GM18498 (cell line): ENCODE data around the gene RAB8B.
"Not testable (repeated sequence)": the region's sequence is repeated elsewhere in the genome, so short reads cannot be mapped to it uniquely, and the experiment has no call there.

ENCODE experiments used
- ATAC-seq: cut with Tn5 transposase; IDR thresholded peaks from one replicate; pipeline ENCODE4 v1.9.1; 2021; ENCODE audit warnings: mild to moderate bottlenecking, moderate library complexity; ENCODE audit not compliant: unreplicated experiment

Gene RAB8B

GRCh38 chr15:63233667-63234423, 44.4 kb downstream of the RAB8B start:
- ATAC-seq = no peak

GRCh38 chr15:63234451-63234870, 45.1 kb downstream of the RAB8B start:
- ATAC-seq = no peak

- no peak for ATAC-seq
Measured at GRCh38 chr15:63236272-63236671, 46.9 kb downstream of the RAB8B start.

- ATAC-seq = not testable (repeated sequence)
Measured at GRCh38 chr15:63237086-63237485, 47.7 kb downstream of the RAB8B start.

- ATAC-seq = no peak
Measured at GRCh38 chr15:63238171-63238570, 48.8 kb downstream of the RAB8B start.

- peak; percentile 68 for ATAC-seq
Measured at GRCh38 chr15:63238796-63239195, 49.4 kb downstream of the RAB8B start.

GRCh38 chr15:63240109-63240508, 50.7 kb downstream of the RAB8B start:
- no peak for ATAC-seq

- no peak for ATAC-seq
Measured at GRCh38 chr15:63241316-63241715, 51.9 kb downstream of the RAB8B start.

- ATAC-seq = no peak
Measured at GRCh38 chr15:63243101-63243500, 53.7 kb downstream of the RAB8B start.

GRCh38 chr15:63243776-63244175, 54.4 kb downstream of the RAB8B start:
- ATAC-seq = no peak

- ATAC-seq = no peak
Measured at GRCh38 chr15:63244399-63244798, 55.0 kb downstream of the RAB8B start.

- ATAC-seq = no peak
Measured at GRCh38 chr15:63244976-63245645, 55.7 kb downstream of the RAB8B start.

GRCh38 chr15:63246691-63247469, 57.5 kb downstream of the RAB8B start:
- no peak for ATAC-seq

GRCh38 chr15:63250312-63250965, 61.0 kb downstream of the RAB8B start:
- no peak for ATAC-seq

GRCh38 chr15:63251701-63252100, 62.3 kb downstream of the RAB8B start:
- ATAC-seq = no peak

GRCh38 chr15:63252292-63252691, 62.9 kb downstream of the RAB8B start:
- ATAC-seq = no peak

- ATAC-seq = no peak
Measured at GRCh38 chr15:63254991-63255390, 65.6 kb downstream of the RAB8B start.

- no peak for ATAC-seq
Measured at GRCh38 chr15:63255489-63255990, 66.1 kb downstream of the RAB8B start.

- no peak for ATAC-seq
Measured at GRCh38 chr15:63256433-63257274, 67.2 kb downstream of the RAB8B start.

- ATAC-seq = no peak
Measured at GRCh38 chr15:63258658-63259057, 69.3 kb downstream of the RAB8B start.
